ENCODE results near the gene TIMP1. TPM values are rescaled to one million over a fixed set of nuclear protein-coding genes. Genes with fewer than 3 reads are reported as not detected.

Gene TIMP1
- total RNA-seq (1,000 to 10,000 TPM in 2 of 9 donors, 100 to 1,000 TPM in 7; 176 to 1,511 (median 643) TPM), polyA plus RNA-seq (1,000 to 10,000 TPM in 2 of 3 donors, 100 to 1,000 TPM in 1; 415 to 3,693 (median 3,244) TPM)
- long read RNA-seq, donor 1, transcript TIMP1-201 (6 exons, 892 nt) = major isoform, 107 of 136 reads
- long read RNA-seq, donor 1, transcript TIMP1-204 (2 exons, 595 nt) = minor isoform, 6 of 136 reads
- long read RNA-seq, donor 1, partial matches to known transcripts = 23 of 136 reads
- long read RNA-seq, donor 1, other reads (novel, unspliced or antisense) = 0 of 136 reads
- long read RNA-seq, donor 2, transcript TIMP1-201 (6 exons, 892 nt) = major isoform, 105 of 131 reads
- long read RNA-seq, donor 2, partial matches to known transcripts = 23 of 131 reads
- long read RNA-seq, donor 2, other reads (novel, unspliced or antisense) = 0 of 131 reads
- long read RNA-seq, donor 3, transcript TIMP1-201 (6 exons, 892 nt) = major isoform, 89 of 108 reads
- long read RNA-seq, donor 3, partial matches to known transcripts = 17 of 108 reads
- long read RNA-seq, donor 3, other reads (novel, unspliced or antisense) = 0 of 108 reads
- long read RNA-seq, donor 4, transcript TIMP1-201 (6 exons, 892 nt) = major isoform, 829 of 870 reads
- long read RNA-seq, donor 4, partial matches to known transcripts = 34 of 870 reads
- long read RNA-seq, donor 4, other reads (novel, unspliced or antisense) = 4 of 870 reads
- long read RNA-seq, donor 5, transcript TIMP1-201 (6 exons, 892 nt) = major isoform, 755 of 789 reads
- long read RNA-seq, donor 5, partial matches to known transcripts = 20 of 789 reads
- long read RNA-seq, donor 5, other reads (novel, unspliced or antisense) = 9 of 789 reads
- long read RNA-seq, donor 6, transcript TIMP1-201 (6 exons, 892 nt) = major isoform, 526 of 566 reads
- long read RNA-seq, donor 6, transcript TIMP1-204 (2 exons, 595 nt) = minor isoform, 7 of 566 reads
- long read RNA-seq, donor 6, partial matches to known transcripts = 27 of 566 reads
- long read RNA-seq, donor 6, other reads (novel, unspliced or antisense) = 4 of 566 reads
- long read RNA-seq, donor 7, transcript TIMP1-201 (6 exons, 892 nt) = major isoform, 75 of 108 reads
- long read RNA-seq, donor 7, transcript TIMP1-204 (2 exons, 595 nt) = minor isoform, 7 of 108 reads
- long read RNA-seq, donor 7, partial matches to known transcripts = 25 of 108 reads
- long read RNA-seq, donor 7, other reads (novel, unspliced or antisense) = 0 of 108 reads
- long read RNA-seq, donor 8, transcript TIMP1-201 (6 exons, 892 nt) = major isoform, 135 of 166 reads
- long read RNA-seq, donor 8, partial matches to known transcripts = 26 of 166 reads
- long read RNA-seq, donor 8, other reads (novel, unspliced or antisense) = 0 of 166 reads
- long read RNA-seq, donor 9, transcript TIMP1-201 (6 exons, 892 nt) = major isoform, 91 of 118 reads
- long read RNA-seq, donor 9, partial matches to known transcripts = 24 of 118 reads
- long read RNA-seq, donor 9, other reads (novel, unspliced or antisense) = 0 of 118 reads
- long read RNA-seq, donor 10, transcript TIMP1-201 (6 exons, 892 nt) = major isoform, 59 of 72 reads
- long read RNA-seq, donor 10, partial matches to known transcripts = 11 of 72 reads
- long read RNA-seq, donor 10, other reads (novel, unspliced or antisense) = 0 of 72 reads

- TF ChIP-seq CTCF (IDR thresholded peaks at IDR 0.05) (no peak), POLR2A (IDR thresholded peaks at IDR 0.05) (peak in 1 of 2 donors; percentile 57)
- 3 to 39% (median 16%) methylated on average over 4 to 28 of the region's 28 CpGs for WGBS, 4 donors
- peaks cover 0 to 11% of the 10 kb centered on the region in 2 donors for H3K36me3 ChIP-seq (replicated peaks in 1 of 2)
- peaks cover 0 to 6% of the 10 kb centered on the region in 2 donors for H3K4me1 ChIP-seq (replicated peaks in 1 of 2)
- peak within 1 kb of the TSS in 4 of 5 donors; percentile 60 to 92 (median 76) for H3K27ac ChIP-seq
- H3K4me3 ChIP-seq = peak within 1 kb of the TSS in 3 of 4 donors; percentile 14 to 61 (median 24)
- DNase-seq = peak; percentile 86 to 96 (median 94)
- H3K9me3 ChIP-seq (replicated peaks in 1 of 3) = no peaks in the 10 kb centered on the region
- H3K27me3 ChIP-seq = no peaks in the 10 kb centered on the region
- intact Hi-C loops (cut with DNase I) = no loop called here
These were observed at the start of gene TIMP1 for GRCh38 chrX:47581731-47582647. Gene TIMP1 (plus strand): TSS chrX:47582436. CDS start chrX:47583416, 980 bp downstream.

GRCh38 chrX:47539860-47540259 is 42.4 kb upstream of the TIMP1 start:
- no peaks in the 10 kb centered on the region for H3K4me1 ChIP-seq (replicated peaks in 1 of 2)
- peak overlapping the region in 2 of 5 donors; percentile 19 to 63 for H3K27ac ChIP-seq
- H3K27me3 ChIP-seq = no peaks in the 10 kb centered on the region
- intact Hi-C loops (cut with DNase I) = no loop called here
- no peak for DNase-seq
- no peaks in the 10 kb centered on the region for H3K9me3 ChIP-seq (replicated peaks in 1 of 3)
- H3K36me3 ChIP-seq (replicated peaks in 1 of 2) = no peaks in the 10 kb centered on the region
- H3K4me3 ChIP-seq = no peak overlapping the region
- TF ChIP-seq CTCF (IDR thresholded peaks at IDR 0.05) = no peak

GRCh38 chrX:47540754-47541538 is 41.3 kb upstream of the TIMP1 start:
- Histone ChIP-seq H3K4me3 (no peak overlapping the region), H3K4me1 (replicated peaks in 1 of 2) (no peaks in the 10 kb centered on the region), H3K36me3 (replicated peaks in 1 of 2) (no peaks in the 10 kb centered on the region), H3K9me3 (replicated peaks in 1 of 3) (no peaks in the 10 kb centered on the region), H3K27ac (peak overlapping the region in 3 of 5 donors; percentile 30 to 63 (median 47)), H3K27me3 (no peaks in the 10 kb centered on the region)
- TF ChIP-seq CTCF (IDR thresholded peaks at IDR 0.05) (peak; percentile 13 to 71 (median 52)), POLR2A (IDR thresholded peaks at IDR 0.05) (peak in 1 of 2 donors; percentile 65)
- WGBS, 4 donors = 25 to 41% (median 34%) methylated on average over 12 to 15 of the region's 15 CpGs
- DNase-seq = peak; percentile 74 to 91 (median 84)
- intact Hi-C loops (cut with DNase I) = no loop called here
